DND-41 (cell line): ENCODE measurements around the gene CAND2.

Experiments used
- ATAC-seq: fragments of 200-7000 bp; cut with Tn5 transposase; 3 replicates; pipeline ENCODE4 v1.9.1; 2021; ENCODE audit warnings: low read depth; ENCODE audit not compliant: insufficient read depth
- DNase-seq: peaks from one replicate; pipeline ENCODE4 v3.0.0-alpha.2; 2020
- H2AFZ ChIP-seq: 2 replicates; pipeline ENCODE4 v1.6.0; 2012; ENCODE audit warnings: low read depth, low read length
- H3K27ac ChIP-seq: 2 replicates; pipeline ENCODE4 v1.5.1; 2012; ENCODE audit warnings: low read length, inconsistent platforms
- H3K27me3 ChIP-seq: fragments of 200-600 bp; sonication (generic); 2 replicates; pipeline ENCODE4 v1.6.0; 2012; ENCODE audit warnings: low read length, mild to moderate bottlenecking, inconsistent platforms; ENCODE audit not compliant: insufficient read depth, poor library complexity
- H3K36me3 ChIP-seq: 2 replicates; pipeline ENCODE4 v1.5.1; 2012; ENCODE audit warnings: low read length, inconsistent platforms; ENCODE audit not compliant: insufficient read depth
- H3K4me1 ChIP-seq: 2 replicates; pipeline ENCODE4 v1.5.1; 2012; ENCODE audit warnings: mild to moderate bottlenecking, low read length; ENCODE audit not compliant: insufficient read depth
- H3K4me2 ChIP-seq: 2 replicates; pipeline ENCODE4 v1.6.0; 2012; ENCODE audit warnings: mild to moderate bottlenecking, moderate library complexity, low read length, inconsistent platforms; ENCODE audit not compliant: insufficient read depth
- H3K4me3 ChIP-seq, 2 experiments: fragments of 200-600 bp in 1 of 2; shearing (Covaris generic) in 1 of 2; 2 replicates each; pipeline ENCODE4 v1.5.1; 2012 to 2016; ENCODE audit warnings: inconsistent platforms in 2 of 2, low read length in 2 of 2, mild to moderate bottlenecking in 2 of 2, low read depth in 1 of 2, moderate library complexity in 1 of 2
- H3K79me2 ChIP-seq: 2 replicates; pipeline ENCODE4 v1.6.0; 2012; ENCODE audit warnings: low read length, inconsistent platforms; ENCODE audit not compliant: insufficient read depth
- H3K9ac ChIP-seq: 2 replicates; pipeline ENCODE4 v1.6.0; 2012; ENCODE audit warnings: low read depth, mild to moderate bottlenecking, inconsistent platforms, low read length, moderate library complexity
- H3K9me3 ChIP-seq: 2 replicates; pipeline ENCODE4 v1.5.1; 2012; ENCODE audit warnings: low read length, moderate library complexity, mild to moderate bottlenecking, inconsistent platforms; ENCODE audit not compliant: insufficient read depth, severe bottlenecking
- H4K20me1 ChIP-seq: 2 replicates; pipeline ENCODE4 v1.6.0; 2012; ENCODE audit warnings: low read length; ENCODE audit not compliant: insufficient read depth
- EZH2 ChIP-seq: IDR thresholded peaks from 3 replicates; pipeline ENCODE4 v1.6.1; 2012; ENCODE audit warnings: borderline replicate concordance, low read depth, mild to moderate bottlenecking, moderate library complexity, low read length, inconsistent platforms; ENCODE audit not compliant: severe bottlenecking
- TF ChIP-seq, protein P1 (sequence below): IDR thresholded peaks from 2 replicates; pipeline ENCODE4 v1.5.1; 2012; ENCODE audit warnings: borderline replicate concordance, low read length, moderate library complexity, mild to moderate bottlenecking; ENCODE audit not compliant: poor library complexity, severe bottlenecking; ENCODE audit errors: extremely low read depth

Gene CAND2

DNA sequence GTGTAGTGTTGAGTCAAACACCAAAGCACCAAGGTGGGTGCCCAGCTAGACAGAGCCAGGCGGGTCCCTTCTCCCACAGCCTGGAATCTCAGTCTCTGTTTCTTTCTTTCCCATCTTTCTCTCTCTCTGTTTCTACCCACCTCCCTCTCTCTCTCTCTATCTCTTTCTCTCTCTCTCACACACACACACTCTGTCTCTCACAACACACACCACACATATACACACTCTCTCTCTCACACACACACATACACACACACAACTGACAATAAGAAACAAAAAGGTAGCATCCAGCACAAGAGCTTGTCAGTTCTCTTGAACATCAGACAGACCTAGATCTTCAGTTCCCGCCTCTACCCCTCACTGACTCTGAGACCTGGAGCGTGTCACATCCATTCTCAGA is 39.8 kb upstream of the CAND2 start:
- H2AFZ ChIP-seq = no peak overlapping the region
- H3K36me3 ChIP-seq = no peaks in the 10 kb centered on the region
- DNase-seq = no peak
- no peaks in the 10 kb centered on the region for H3K27me3 ChIP-seq
- no peak overlapping the region for H3K27ac ChIP-seq
- ATAC-seq = no peak
- no peak overlapping the region for H3K4me2 ChIP-seq
- no peak overlapping the region for H3K9ac ChIP-seq
- H4K20me1 ChIP-seq = no peaks in the 10 kb centered on the region
- no peaks in the 10 kb centered on the region for H3K79me2 ChIP-seq
- no peak for TF ChIP-seq EZH2
- TF ChIP-seq, protein P1, sequence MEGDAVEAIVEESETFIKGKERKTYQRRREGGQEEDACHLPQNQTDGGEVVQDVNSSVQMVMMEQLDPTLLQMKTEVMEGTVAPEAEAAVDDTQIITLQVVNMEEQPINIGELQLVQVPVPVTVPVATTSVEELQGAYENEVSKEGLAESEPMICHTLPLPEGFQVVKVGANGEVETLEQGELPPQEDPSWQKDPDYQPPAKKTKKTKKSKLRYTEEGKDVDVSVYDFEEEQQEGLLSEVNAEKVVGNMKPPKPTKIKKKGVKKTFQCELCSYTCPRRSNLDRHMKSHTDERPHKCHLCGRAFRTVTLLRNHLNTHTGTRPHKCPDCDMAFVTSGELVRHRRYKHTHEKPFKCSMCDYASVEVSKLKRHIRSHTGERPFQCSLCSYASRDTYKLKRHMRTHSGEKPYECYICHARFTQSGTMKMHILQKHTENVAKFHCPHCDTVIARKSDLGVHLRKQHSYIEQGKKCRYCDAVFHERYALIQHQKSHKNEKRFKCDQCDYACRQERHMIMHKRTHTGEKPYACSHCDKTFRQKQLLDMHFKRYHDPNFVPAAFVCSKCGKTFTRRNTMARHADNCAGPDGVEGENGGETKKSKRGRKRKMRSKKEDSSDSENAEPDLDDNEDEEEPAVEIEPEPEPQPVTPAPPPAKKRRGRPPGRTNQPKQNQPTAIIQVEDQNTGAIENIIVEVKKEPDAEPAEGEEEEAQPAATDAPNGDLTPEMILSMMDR = no peak
- H3K4me1 ChIP-seq = no peaks in the 10 kb centered on the region
- H3K9me3 ChIP-seq = no peaks in the 10 kb centered on the region
- no peak overlapping the region for H3K4me3 ChIP-seq

DNA sequence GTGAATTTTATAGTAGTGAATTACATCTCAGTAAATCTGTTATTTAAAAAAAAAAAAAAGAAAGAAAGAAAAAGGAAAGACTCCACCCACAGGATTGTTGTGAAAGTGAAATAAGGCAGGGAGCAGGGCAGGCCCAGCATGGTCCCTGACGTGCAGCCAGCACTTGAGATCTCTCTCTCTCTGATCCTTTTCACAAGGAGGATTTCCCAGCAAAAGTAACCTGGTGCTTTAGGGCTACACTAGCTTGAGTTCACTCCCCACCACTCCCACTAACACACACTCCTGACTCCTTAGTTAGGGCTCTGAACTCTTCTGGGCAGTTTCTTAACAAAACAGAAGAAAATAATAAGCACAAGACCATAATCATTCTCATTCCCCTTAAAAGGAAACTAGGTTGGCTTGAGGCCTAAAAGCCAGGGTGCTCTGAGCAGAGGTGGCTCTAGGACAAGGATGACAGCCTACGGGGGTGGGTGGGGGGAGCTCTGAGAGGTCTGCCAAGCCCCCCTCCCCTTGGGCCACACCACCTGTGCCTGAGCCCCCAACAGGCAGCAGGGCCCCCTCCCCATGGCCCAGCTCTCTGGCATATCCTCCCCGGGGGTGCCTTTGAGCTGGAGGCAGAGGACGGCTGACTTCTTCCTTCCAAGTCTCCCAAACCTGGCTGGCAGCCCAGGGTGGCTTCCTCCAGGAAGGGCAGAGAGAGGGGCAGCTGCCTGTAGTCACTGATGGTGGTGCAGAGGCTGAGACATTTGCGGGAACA is 38.3 kb upstream of the CAND2 start:
- Histone ChIP-seq H3K36me3 (no peaks in the 10 kb centered on the region), H2AFZ (no peak overlapping the region), H3K4me3 (no peak overlapping the region), H3K27me3 (no peaks in the 10 kb centered on the region), H3K79me2 (no peaks in the 10 kb centered on the region), H3K4me1 (no peaks in the 10 kb centered on the region), H3K9me3 (no peaks in the 10 kb centered on the region), H3K9ac (no peak overlapping the region), H4K20me1 (no peaks in the 10 kb centered on the region), H3K27ac (no peak overlapping the region), H3K4me2 (no peak overlapping the region)
- TF ChIP-seq EZH2 = no peak
- TF ChIP-seq, protein P1 = no peak
- ATAC-seq = no peak
- no peak for DNase-seq

DNA sequence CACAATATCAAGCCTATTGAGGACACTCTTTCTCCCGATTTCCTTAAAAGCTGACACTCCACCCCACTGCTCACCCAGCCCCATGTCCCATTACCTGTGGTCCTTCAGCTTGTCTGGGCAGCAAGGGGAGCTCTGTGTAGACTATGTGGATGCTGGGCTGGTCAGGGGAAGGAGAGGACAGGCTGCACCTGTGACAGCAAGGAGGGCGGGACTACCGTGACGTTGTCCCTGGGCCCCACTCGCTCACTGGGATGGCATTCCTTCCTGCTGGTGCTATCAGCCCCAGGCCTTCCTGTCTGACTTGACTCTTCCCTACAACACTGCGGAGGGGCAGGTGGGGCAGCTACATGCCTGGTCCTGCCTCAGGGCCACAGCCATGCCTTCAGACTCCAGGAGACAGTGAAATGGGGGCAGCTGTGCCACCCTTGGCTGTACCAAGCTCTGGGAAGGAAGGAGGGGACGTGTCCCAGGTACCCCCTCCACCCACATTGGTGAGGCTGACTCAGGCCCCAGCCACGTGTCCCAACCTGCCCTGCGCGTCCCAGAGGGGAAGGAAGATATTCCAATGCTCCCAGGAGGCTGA is 37.3 kb upstream of the CAND2 start, which contains the start of gene TMEM40:
Gene TMEM40 (minus strand): TSS at position 163 of the 583 bp plus-strand sequence. CDS start 9,427 bp downstream, outside the sequence.
- H3K9me3 ChIP-seq = no peaks in the 10 kb centered on the region
- no peaks in the 10 kb centered on the region for H3K36me3 ChIP-seq
- no peak within 1 kb of the TSS for H3K27ac ChIP-seq
- H3K9ac ChIP-seq = no peak within 1 kb of the TSS
- H3K4me1 ChIP-seq = no peaks in the 10 kb centered on the region
- no peak for DNase-seq
- H3K79me2 ChIP-seq = no peaks in the 10 kb centered on the region
- H4K20me1 ChIP-seq = no peaks in the 10 kb centered on the region
- no peaks in the 10 kb centered on the region for H3K27me3 ChIP-seq
- H3K4me2 ChIP-seq = no peak within 1 kb of the TSS
- ATAC-seq = no peak; the same call in 2 of the 3 replicates
- no peak within 1 kb of the TSS for H2AFZ ChIP-seq
- TF ChIP-seq EZH2 = no peak
- TF ChIP-seq, protein P1 = no peak
- H3K4me3 ChIP-seq = no peak within 1 kb of the TSS
